Motor neuron (in vitro differentiated cells): ENCODE results near the gene ZMIZ1. TPM values are rescaled to one million over a fixed set of nuclear protein-coding genes. Genes with fewer than 3 reads are reported as not detected.

Experiments used
- ATAC-seq, 8 experiments: fragments of 200-7000 bp; cut with Tn5 transposase; replicated peaks in 6 of 8; 2 replicates each; pipeline ENCODE4 v1.8.0; 2021; ENCODE audit warnings: mild to moderate bottlenecking in 8 of 8, moderate library complexity in 8 of 8
- H3K27ac ChIP-seq, 2 donors: fragments of 250-450 bp; sonication (Bioruptor Pico); 2 replicates each; pipeline ENCODE4 v1.9.0; 2021; ENCODE audit warnings: antibody characterized with exemption in 2 of 2, mild to moderate bottlenecking in 2 of 2, moderate library complexity in 1 of 2
- H3K4me1 ChIP-seq, 2 donors: fragments of 250-450 bp; sonication (Bioruptor Pico); replicated peaks in 1 of 2; 2 replicates each; pipeline ENCODE4 v1.6.1; 2021; ENCODE audit warnings: antibody characterized with exemption in 2 of 2, mild to moderate bottlenecking in 2 of 2, moderate library complexity in 1 of 2
- H3K4me3 ChIP-seq, 5 donors: fragments of 250-450 bp; sonication (Bioruptor Pico); 2 replicates each; pipeline ENCODE4 v1.9.0; 2021; ENCODE audit warnings: antibody characterized with exemption in 5 of 5, mild to moderate bottlenecking in 5 of 5, moderate library complexity in 4 of 5
- WGBS, 10 experiments: fragments of 450-650 bp; shearing (Covaris generic); methylation state at CpG; one replicate each; pipeline ENCODE4 v1.0.0; 2022; 5-methylcytosine and 5-hydroxymethylcytosine counted together
- in situ Hi-C, 9 experiments: fragments of 400-800 bp; cut with MboI; loops; one replicate each; pipeline ENCODE4 v1.15.0; 2021; ENCODE audit warnings: low sequenced_read_pairs in 9 of 9, low pct_unique_long_range_greater_than_20kb in 2 of 9; ENCODE audit not compliant: unreplicated experiment in 9 of 9
- total RNA-seq, 8 experiments: library from RNA; unstranded; fragments of 300-600 nt; gene quantifications; 2 replicates each; pipeline versions ENCODE4 v1.2.3 to v1.2.4, GENCODE V29; 2022

The ZMIZ1 gene
- total RNA-seq, 8 experiments from 2014 or later, result 15.8 to 79.9 (median 50.0) TPM

DNA sequence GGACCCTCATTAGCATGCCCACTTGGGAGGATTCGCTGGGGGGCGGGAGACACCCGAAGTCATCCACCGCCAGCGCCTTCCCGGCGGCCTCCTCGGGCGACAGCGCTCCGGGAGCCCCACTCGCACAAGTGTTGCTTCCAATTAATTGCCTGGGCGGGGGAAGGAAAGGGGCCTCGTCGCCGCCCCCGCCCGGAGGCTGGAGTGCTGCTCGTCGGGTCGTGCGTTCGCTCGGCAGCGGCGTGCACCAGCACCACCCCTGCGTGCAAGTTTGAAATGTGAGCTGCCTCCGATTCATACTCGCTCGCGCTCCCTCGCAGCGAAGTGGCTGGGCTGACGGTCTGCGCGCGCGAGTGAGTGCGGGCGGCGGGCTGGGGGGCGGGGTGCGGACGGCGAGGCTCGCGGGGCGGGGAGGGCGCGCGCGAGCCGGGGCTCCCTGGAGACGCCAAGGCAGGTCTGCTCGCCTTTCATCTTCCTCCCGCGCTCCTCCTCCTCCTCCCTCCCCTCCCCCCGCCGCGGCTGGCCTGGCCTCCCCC is 173.9 kb downstream of the ZMIZ1 start:
- Histone ChIP-seq H3K4me3 (peak overlapping the region; percentile 48 to 80 (median 70)), H3K27ac (peak overlapping the region; percentile 95 to 98), H3K4me1 (peaks cover 79 to 83% of the 10 kb centered on the region in 2 donors)
- peak; percentile 43 to 85 (median 51) for ATAC-seq
- in situ Hi-C loops, result loop anchor here in 1 of 9 experiments (25.0 kb wide), 1 partner anchor 1205 kb away; the partner anchor contains the start of genes POLR3A and RPS24
- WGBS, 10 experiments, result 0% methylated on average over 2 to 5 of the region's 60 CpGs; no CpG with 5 or more reads in 8 of the 10 experiments

GRCh38 chr10:79243181-79244067 is 174.7 kb downstream of the ZMIZ1 start:
- in situ Hi-C loops, result loop anchor here in 1 of 9 experiments (25.0 kb wide), 1 partner anchor 1206 kb away; the partner anchor contains the start of genes POLR3A and RPS24
- Histone ChIP-seq H3K4me3 (peak overlapping the region; percentile 48 to 80 (median 70)), H3K27ac (peak overlapping the region; percentile 95 to 98), H3K4me1 (peaks cover 79 to 83% of the 10 kb centered on the region in 2 donors)
- ATAC-seq, result peak; percentile 9 to 57 (median 42)
- WGBS, 10 experiments, result 0 to 71% (median 1%) methylated on average over 1 to 17 of the region's 120 CpGs; no CpG with 5 or more reads in 6 of the 10 experiments

GRCh38 chr10:79244068-79244442 is 175.3 kb downstream of the ZMIZ1 start:
- H3K4me3 ChIP-seq, result peak overlapping the region; percentile 48 to 80 (median 70)
- H3K27ac ChIP-seq, result peak overlapping the region; percentile 95 to 98
- no peak for ATAC-seq
- in situ Hi-C loops, result loop anchor here in 1 of 9 experiments (25.0 kb wide), 1 partner anchor 1207 kb away; the partner anchor contains the start of genes POLR3A and RPS24
- 46 to 100% methylated on average over 2 to 8 of the region's 10 CpGs; no CpG with 5 or more reads in 8 of the 10 experiments for WGBS, 10 experiments
- H3K4me1 ChIP-seq, result peaks cover 75 to 80% of the 10 kb centered on the region in 2 donors

DNA sequence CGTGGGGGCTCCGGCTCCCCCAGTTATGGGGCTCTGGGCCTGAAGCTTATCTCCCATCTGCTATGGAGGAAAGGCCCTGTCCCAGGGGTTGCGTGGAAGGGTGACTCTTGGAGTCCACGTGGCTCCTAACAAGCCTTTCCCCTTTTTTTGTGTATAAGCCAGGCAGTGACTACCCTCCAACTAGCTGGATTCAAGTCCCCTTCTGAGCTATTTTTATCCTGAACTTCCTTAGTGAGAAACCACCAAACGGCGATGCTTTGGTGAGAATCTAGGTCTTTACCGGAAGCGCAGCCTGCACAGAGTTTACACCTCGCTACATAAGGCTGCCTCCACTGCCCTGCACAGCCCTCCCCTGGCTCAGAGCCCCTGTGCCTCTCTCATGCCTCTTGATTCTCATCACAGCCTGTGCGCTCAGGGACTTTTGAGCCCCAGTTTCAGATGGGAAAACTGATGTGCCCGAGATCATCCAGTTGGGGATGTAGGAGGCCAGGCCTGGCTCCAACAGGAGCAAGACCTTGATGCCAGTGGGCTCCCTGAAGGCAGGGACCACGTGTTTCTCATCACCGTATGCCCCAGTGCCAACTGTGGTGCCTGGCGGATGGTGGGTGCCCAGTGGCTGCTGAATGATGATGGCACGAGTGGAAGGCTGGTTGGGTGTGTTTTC is 176.2 kb downstream of the ZMIZ1 start:
- H3K4me1 ChIP-seq, result peaks cover 68 to 72% of the 10 kb centered on the region in 2 donors
- ATAC-seq, result no peak
- 29 to 100% (median 82%) methylated on average over 1 to 5 of the region's 15 CpGs; no CpG with 5 or more reads in 3 of the 10 experiments for WGBS, 10 experiments
- in situ Hi-C loops, result loop anchor here in 1 of 9 experiments (25.0 kb wide), 1 partner anchor 1208 kb away; the partner anchor contains the start of genes POLR3A and RPS24
- H3K27ac ChIP-seq, result peak overlapping the region; percentile 95 to 98
- H3K4me3 ChIP-seq, result peak overlapping the region in 4 of 5 donors; percentile 48 to 80 (median 74)

- WGBS, 10 experiments, result 45 to 94% (median 84%) methylated on average over 2 to 7 of the region's 9 CpGs; no CpG with 5 or more reads in 4 of the 10 experiments
- H3K4me3 ChIP-seq, result peak overlapping the region in 2 of 5 donors; percentile 70 to 79
Observed at GRCh38 chr10:79245539-79246208, 176.9 kb downstream of the ZMIZ1 start.

DNA sequence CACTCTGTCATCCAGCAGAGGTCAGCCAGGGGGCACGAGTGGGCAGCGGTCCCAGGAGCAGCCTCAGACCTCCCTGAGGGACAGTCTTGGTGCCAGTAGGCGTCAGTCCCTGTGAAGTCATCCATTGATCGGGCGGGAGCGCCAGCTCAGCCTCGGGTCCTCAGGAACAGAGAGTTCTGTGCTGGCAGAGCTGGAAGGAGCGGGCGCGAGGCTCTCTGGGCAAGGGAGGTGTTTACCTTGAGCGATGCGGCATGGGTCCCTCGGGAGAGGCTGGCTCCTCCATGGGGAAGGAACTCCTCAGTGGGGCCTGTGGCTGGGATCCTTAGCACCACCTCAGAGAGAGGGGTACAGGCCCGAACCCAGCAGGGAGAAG is 177.4 kb downstream of the ZMIZ1 start:
- in situ Hi-C loops, result loop anchor here in 1 of 9 experiments (25.0 kb wide), 1 partner anchor 1209 kb away; the partner anchor contains the start of genes POLR3A and RPS24
- ATAC-seq, result no peak

More at GRCh38 chr10:79245539-79246208, 176.9 kb downstream of the ZMIZ1 start:
- ATAC-seq, result no peak
- in situ Hi-C loops, result loop anchor here in 1 of 9 experiments (25.0 kb wide), 1 partner anchor 1208 kb away; the partner anchor contains the start of genes POLR3A and RPS24
- Histone ChIP-seq H3K4me1 (peaks cover 61 to 65% of the 10 kb centered on the region in 2 donors), H3K27ac (peak overlapping the region in 1 of 2 donors; percentile 95)

GRCh38 chr10:79246606-79247275 is 178.0 kb downstream of the ZMIZ1 start:
- Histone ChIP-seq H3K27ac (peak overlapping the region in 1 of 2 donors; percentile 25), H3K4me1 (peaks cover 50 to 55% of the 10 kb centered on the region in 2 donors), H3K4me3 (no peak overlapping the region)
- peak in 2 of 8 experiments; percentile 8 to 33 for ATAC-seq
- in situ Hi-C loops, result loop anchor here in 1 of 9 experiments (25.0 kb wide), 1 partner anchor 1209 kb away; the partner anchor contains the start of genes POLR3A and RPS24
- WGBS, 10 experiments, result 40 to 100% (median 78%) methylated on average over 1 to 3 of the region's 14 CpGs; no CpG with 5 or more reads in 5 of the 10 experiments

More for the DNA sequence above, 177.4 kb downstream of the ZMIZ1 start:
- H3K27ac ChIP-seq, result peak overlapping the region in 1 of 2 donors; percentile 25
- 47 to 100% (median 80%) methylated on average over 1 to 3 of the region's 14 CpGs; no CpG with 5 or more reads in 5 of the 10 experiments for WGBS, 10 experiments
- H3K4me3 ChIP-seq, result peak overlapping the region in 1 of 5 donors; percentile 79
- H3K4me1 ChIP-seq, result peaks cover 55 to 60% of the 10 kb centered on the region in 2 donors

GRCh38 chr10:79247373-79248137 is 178.8 kb downstream of the ZMIZ1 start:
- Histone ChIP-seq H3K4me1 (peaks cover 49 to 50% of the 10 kb centered on the region in 2 donors), H3K27ac (no peak overlapping the region), H3K4me3 (no peak overlapping the region)
- 67 to 100% (median 97%) methylated on average over 1 to 3 of the region's 6 CpGs; no CpG with 5 or more reads in 4 of the 10 experiments for WGBS, 10 experiments
- no peak for ATAC-seq
- in situ Hi-C loops, result loop anchor here in 1 of 9 experiments (25.0 kb wide), 1 partner anchor 1210 kb away; the partner anchor contains the start of genes POLR3A and RPS24

DNA sequence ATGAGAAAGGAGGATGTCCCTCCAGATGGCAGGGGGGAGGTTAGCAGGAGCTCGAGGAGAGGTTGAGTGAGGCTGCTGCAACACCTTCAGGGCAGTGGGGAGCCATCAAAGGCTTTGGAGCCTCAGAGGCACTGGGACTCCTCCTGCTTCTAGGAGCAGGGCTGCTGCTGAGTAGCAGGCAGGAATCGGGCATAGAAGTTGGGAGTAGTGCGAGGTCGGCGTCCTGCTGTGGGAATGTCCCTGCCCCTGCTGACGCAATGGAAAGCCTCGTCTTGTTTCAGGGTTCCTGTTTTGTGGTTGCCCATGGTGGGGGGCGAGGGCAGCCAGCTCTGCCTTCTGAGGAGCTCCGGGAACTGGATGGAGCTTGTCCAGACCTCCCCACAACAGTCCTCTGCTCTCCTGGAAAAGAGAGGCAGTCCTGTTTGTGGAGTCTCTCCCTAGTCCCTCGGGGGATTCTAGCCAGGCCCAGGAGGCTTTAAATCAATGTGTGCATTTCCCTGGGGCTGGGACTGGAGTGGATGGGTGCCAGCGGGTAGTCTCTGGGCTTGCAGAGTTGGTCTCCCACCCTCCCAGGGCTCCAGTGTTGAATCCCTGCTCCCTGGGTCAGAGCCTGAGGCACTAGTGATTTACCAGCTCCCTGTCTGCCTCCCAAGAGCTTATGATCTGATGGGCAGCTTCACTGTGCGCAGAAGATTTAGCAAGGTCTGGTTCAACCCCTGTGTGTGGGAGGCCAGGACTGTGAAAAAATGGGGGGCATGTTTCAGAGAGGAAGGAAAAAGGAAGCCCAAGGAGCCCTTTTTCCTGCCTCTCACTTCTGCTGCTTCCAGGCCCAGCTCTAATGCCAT is 179.8 kb downstream of the ZMIZ1 start:
- H3K4me1 ChIP-seq, result peaks cover 49 to 55% of the 10 kb centered on the region in 2 donors
- in situ Hi-C loops, result loop anchor here in 1 of 9 experiments (25.0 kb wide), 1 partner anchor 1211 kb away; the partner anchor contains the start of genes POLR3A and RPS24

More for the DNA sequence above, 179.8 kb downstream of the ZMIZ1 start:
- no peak for ATAC-seq
- WGBS, 10 experiments, result 40 to 100% (median 88%) methylated on average over 1 to 9 of the region's 12 CpGs; no CpG with 5 or more reads in 4 of the 10 experiments
- H3K4me3 ChIP-seq, result no peak overlapping the region
- peak overlapping the region in 1 of 2 donors; percentile 27 for H3K27ac ChIP-seq
